Measurements from ENCODE around the gene GALK1.

DNA sequence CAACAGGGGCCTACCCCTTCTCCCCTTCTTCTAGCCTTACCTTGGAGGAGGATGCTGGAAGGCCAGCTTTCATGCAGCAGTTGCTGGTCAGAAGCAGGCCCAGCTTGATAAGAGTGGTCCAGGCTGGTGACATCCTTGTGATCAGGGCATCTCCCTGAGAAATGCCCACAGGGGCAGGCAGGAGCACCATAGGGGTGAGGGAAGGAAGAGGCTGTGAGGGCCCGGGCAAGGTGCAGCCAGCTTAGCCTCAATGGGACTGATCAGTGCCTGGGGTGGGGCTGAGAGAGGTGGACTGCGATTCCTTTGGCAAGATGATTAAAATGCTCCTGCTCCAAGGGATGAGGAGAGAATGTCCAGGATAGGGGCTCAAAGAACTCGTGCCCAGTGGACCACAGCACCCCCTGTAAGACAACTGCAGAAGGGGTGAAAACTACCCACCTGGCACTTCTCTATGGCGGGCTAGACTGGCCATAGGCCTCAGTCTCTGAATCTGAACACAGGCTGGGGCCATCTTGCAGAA is 9.5 kb upstream of the GALK1 start:
- TF ChIP-seq POLR2AphosphoS5 (IDR thresholded peaks at IDR 0.05; ENCODE audit: borderline replicate concordance, low read depth, low read length): no peak
- TF ChIP-seq EZH2 (IDR thresholded peaks at IDR 0.05): no peak
- TF ChIP-seq FOXP2 (optimal IDR thresholded peaks at IDR 0.05; ENCODE audit: control extremely low read depth, extremely low read length, insufficient read depth): no peak

Measured in SK-N-MC (cell line).